HEK293 (cell line): Measurements from ENCODE around the gene ZNHIT1.

Experiments
- CTCF ChIP-seq: fragments of 450-650 bp; formaldehyde crosslinking; IDR thresholded peaks from 2 replicates; pipeline ENCODE4 v1.5.1; 2016; ENCODE audit warnings: missing biosample characterization, missing genetic modification characterization
- PRDM4 ChIP-seq: fragments of 450-650 bp; formaldehyde crosslinking; IDR thresholded peaks from 2 replicates; pipeline ENCODE4 v1.5.1; 2017; ENCODE audit warnings: missing biosample characterization, missing genetic modification characterization
- ZBTB8A ChIP-seq: fragments of 450-650 bp; formaldehyde crosslinking; IDR thresholded peaks from 2 replicates; pipeline ENCODE4 v1.5.1; 2016; ENCODE audit warnings: missing biosample characterization, missing genetic modification characterization
- ZEB2 ChIP-seq: fragments of 450-650 bp; formaldehyde crosslinking; IDR thresholded peaks from 2 replicates; pipeline ENCODE4 v1.5.1; 2016; ENCODE audit warnings: missing biosample characterization, missing genetic modification characterization
- ZNF114 ChIP-seq: fragments of 450-650 bp; formaldehyde crosslinking; IDR thresholded peaks from 2 replicates; pipeline ENCODE4 v1.5.0; 2017; ENCODE audit warnings: missing biosample characterization, missing genetic modification characterization
- ZNF561 ChIP-seq: fragments of 450-650 bp; IDR thresholded peaks from 2 replicates; pipeline ENCODE4 v1.5.1; 2018; ENCODE audit warnings: missing biosample characterization, missing genetic modification characterization, borderline replicate concordance
- ZNF600 ChIP-seq: fragments of 450-650 bp; formaldehyde crosslinking; IDR thresholded peaks from 2 replicates; pipeline ENCODE4 v1.5.1; 2016; ENCODE audit warnings: missing biosample characterization, missing genetic modification characterization
- ZSCAN23 ChIP-seq: fragments of 450-650 bp; formaldehyde crosslinking; IDR thresholded peaks from 2 replicates; pipeline ENCODE4 v1.5.1; 2016; ENCODE audit warnings: missing biosample characterization, missing genetic modification characterization

- no peak for TF ChIP-seq ZNF561
- TF ChIP-seq CTCF (tag by site-specific recombination) = no peak
- TF ChIP-seq ZBTB8A (tag by site-specific recombination) = no peak
- TF ChIP-seq ZNF114 (tag by site-specific recombination) = no peak
- no peak for TF ChIP-seq ZEB2 (tag by site-specific recombination)
- TF ChIP-seq ZNF600 (tag by site-specific recombination) = no peak; the same call in 1 of the 2 replicates
- TF ChIP-seq ZSCAN23 (tag by site-specific recombination) = no peak
- no peak for TF ChIP-seq PRDM4
Observed at GRCh38 chr7:101243646-101244374, 25.8 kb downstream of the ZNHIT1 start.
